Activated CD4-positive, alpha-beta T cell treated with anti-CD3 and anti-CD28 coated beads for 4 hours (primary cell): Measurements from ENCODE around the gene SH2D7.
"Not testable (repeated sequence)": the region's sequence is repeated elsewhere in the genome, so short reads cannot be mapped to it uniquely, and the experiment has no call there.

Experiments used
- DNase-seq, 2 donors: peaks; one replicate each; pipeline ENCODE4 v3.0.0-alpha.2; 2020

Gene SH2D7

GRCh38 chr15:78146425-78147154, 54.2 kb downstream of the SH2D7 start:
- DNase-seq, result no peak

DNA sequence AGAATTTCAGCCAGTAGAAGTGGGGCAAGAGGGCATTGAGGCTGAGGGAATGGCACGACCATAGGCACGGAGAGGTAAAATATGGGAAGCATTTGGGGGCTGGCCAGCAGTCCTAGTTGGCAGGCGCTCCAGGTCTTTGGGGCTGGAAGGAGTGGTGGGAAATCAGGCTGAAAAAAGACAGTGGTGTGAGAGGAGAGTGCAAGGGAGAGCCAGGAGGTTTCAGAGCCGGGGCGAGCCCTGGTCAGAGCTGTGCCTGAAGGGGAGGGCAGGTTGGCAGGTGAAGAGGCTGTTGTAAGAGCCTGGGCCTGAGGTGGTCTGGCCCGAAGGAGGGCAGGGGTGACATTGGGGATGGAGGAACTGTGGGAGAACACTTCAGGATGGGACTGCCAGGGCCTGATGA, 55.2 kb downstream of the SH2D7 start:
- DNase-seq, result no peak

- DNase-seq, result no peak
Measured at GRCh38 chr15:78148392-78149067, 56.2 kb downstream of the SH2D7 start.

- DNase-seq, result peak; percentile 100
Measured at GRCh38 chr15:78149068-78149804, 56.9 kb downstream of the SH2D7 start, which contains the start of gene IDH3A. Gene IDH3A, plus strand, starts transcription at chr15:78149362. Its CDS starts 42 bp downstream, at chr15:78149404.

DNA sequence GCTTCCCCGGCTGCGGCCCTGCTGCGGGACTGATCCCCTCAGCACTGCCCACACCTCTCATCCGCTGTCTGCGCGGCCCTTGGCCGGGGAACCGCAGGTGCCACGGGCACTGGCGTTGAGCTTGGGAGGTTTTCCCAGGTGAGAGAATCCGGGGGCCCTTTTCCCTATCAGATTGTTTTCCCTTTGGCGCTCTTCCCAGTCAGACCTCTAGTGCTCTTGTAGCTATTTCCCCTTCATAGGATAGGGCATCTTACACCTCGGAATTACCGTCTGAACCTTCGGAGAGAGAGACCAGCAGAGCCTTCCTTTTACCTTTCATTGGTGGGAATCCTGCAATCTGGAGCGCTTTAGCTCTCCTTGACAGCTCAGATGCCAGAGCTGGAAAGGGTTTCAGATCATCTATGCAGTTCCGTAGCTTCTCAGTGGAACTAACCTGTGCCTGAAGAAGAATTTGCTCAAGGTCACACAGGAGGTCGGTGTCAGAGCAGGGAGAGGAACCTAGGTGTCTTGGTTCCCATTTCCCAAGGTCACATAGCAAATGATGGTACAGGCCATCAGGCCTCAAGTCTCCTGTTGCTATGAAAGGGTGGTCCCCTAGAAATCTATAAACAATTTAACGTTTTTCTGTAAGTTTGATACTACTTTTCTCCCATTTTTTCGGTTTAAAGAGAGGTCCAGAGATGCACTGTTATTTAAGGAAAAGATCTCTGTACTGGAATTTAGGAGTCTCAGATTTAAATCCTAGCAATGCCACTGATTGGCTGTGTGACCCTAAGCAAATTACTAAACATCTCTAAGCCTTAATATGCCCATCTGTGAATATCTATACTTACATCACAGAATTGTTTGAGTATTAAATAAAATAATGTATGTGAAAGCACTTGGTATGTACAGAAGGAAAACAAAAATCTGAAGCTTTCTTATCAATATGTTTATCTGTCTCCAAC, 57.7 kb downstream of the SH2D7 start:
- no peak for DNase-seq

- not testable (repeated sequence) for DNase-seq
Measured at GRCh38 chr15:78151075-78151474, 58.7 kb downstream of the SH2D7 start.
